LNCAP (cell line): Measurements from ENCODE around the gene DLEC1.

ENCODE experiments used
- TF ChIP-seq, protein P1 (sequence below): fragments of 450-650 bp; IDR thresholded peaks from 2 replicates; pipeline ENCODE4 v1.5.1; 2017; ENCODE audit warnings: mild to moderate bottlenecking

The DLEC1 gene

DNA sequence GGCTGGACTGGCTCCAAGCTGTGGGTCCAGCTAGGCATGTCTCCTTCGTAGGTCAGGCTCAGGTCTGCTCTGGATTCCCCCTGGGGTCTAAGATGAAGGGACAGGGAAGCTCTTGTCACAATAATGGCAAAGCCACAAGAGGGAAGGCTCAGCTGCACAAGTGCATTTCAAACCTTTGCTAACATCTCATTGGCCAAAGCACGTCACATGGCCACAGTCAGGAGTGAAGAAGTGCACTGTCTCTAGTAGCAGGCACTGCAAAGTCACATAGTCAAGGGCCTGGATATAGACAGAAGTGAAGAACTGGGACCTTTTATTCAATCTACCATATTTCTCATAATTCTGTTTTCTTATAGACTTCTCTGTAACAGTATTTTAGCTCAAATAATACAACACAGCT, 20.1 kb downstream of the DLEC1 start:
- TF ChIP-seq, protein P1, sequence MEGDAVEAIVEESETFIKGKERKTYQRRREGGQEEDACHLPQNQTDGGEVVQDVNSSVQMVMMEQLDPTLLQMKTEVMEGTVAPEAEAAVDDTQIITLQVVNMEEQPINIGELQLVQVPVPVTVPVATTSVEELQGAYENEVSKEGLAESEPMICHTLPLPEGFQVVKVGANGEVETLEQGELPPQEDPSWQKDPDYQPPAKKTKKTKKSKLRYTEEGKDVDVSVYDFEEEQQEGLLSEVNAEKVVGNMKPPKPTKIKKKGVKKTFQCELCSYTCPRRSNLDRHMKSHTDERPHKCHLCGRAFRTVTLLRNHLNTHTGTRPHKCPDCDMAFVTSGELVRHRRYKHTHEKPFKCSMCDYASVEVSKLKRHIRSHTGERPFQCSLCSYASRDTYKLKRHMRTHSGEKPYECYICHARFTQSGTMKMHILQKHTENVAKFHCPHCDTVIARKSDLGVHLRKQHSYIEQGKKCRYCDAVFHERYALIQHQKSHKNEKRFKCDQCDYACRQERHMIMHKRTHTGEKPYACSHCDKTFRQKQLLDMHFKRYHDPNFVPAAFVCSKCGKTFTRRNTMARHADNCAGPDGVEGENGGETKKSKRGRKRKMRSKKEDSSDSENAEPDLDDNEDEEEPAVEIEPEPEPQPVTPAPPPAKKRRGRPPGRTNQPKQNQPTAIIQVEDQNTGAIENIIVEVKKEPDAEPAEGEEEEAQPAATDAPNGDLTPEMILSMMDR, result no peak

DNA sequence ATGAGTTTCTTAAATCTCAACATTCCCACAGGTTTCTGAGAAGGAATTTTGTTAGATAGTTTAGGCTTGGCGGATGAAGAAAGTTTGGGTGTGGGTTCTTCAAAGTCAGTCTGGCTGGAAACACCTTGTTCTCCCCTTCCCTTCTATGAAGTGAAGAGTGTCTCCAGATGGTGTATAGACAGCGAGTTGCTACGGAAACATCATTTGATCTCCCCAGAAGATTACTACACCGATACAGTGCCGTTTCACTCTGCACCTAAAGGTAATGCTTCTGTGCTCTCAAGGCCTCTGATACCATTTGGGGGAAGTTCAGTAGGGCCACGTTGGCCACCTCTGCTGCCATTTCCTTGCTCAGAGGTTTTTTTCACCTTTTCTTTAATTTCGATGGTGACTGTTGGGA, 20.6 kb downstream of the DLEC1 start:
- TF ChIP-seq, protein P1, result no peak

DNA sequence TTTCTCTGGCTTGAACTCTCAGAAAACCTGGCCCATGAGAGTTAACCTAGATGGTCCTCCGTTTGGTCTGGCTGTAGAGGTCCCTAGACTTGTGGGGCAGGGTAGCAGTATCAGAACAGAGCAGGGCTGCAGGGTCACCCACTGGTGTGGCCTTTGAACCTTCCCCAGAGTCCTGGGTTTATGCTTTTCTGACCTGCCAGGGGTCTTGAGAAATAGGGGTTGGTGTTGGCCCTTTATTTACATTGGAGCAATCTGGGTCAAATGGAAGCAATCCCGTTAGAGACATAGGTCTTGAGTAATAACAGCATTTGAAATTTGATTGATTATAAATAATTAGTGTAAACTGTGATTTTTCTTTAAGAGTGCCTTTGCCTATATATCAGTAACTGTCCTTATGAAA, 23.8 kb downstream of the DLEC1 start:
- TF ChIP-seq, protein P1, result no peak

DNA sequence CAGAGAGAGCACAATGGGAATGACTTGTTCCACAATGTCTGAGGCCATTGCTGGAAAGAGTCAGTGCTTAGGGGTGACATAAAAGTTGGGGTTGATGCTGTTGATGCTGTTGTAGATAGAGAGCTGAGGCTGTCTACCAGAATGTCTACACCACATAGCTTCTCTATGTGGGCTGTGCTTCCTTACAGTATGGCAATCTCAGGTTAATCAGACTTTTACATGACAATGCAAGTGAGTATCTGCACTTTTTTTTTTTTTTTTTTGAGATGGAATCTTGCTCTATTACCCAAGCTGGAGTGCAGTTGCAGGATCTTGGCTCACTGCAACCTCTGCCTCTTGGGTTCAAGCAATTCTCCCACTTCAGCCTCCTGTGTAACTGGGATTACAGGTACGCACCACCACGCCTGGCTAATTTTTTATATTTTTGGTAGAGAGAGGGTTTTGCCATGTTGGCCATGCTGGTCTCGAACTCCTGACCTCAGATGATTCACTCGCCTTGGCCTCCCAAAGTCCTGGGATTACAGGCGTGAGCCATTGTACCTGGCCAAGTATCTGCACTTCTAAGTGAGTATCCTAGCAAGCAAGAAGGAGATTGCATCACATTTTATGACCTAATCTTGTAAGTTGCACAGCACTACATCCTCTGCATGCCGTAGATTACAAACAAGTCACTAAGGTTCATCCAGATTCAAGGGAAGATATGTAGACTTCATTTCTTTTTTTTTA, 28.7 kb downstream of the DLEC1 start:
- TF ChIP-seq, protein P1, result no peak

DNA sequence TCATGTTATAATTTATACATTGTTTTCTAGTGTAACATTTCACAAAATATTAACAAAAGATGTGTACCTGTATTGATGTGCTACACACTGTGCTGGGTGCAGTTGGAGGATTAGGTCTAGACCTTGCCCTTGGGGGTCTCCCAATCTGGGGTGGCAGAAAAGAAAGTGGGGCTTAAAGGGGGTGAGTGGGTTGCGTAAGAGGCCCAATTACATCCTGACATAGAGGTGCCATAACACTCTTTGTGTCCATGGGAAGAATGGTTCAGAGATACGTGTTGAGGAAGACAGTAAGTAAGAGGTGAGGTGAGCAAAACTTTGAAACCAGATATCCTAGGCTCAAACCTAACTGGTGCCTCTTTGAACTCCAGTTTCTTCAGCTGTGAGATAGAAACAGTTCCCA, 31.0 kb downstream of the DLEC1 start:
- TF ChIP-seq, protein P1, result no peak

DNA sequence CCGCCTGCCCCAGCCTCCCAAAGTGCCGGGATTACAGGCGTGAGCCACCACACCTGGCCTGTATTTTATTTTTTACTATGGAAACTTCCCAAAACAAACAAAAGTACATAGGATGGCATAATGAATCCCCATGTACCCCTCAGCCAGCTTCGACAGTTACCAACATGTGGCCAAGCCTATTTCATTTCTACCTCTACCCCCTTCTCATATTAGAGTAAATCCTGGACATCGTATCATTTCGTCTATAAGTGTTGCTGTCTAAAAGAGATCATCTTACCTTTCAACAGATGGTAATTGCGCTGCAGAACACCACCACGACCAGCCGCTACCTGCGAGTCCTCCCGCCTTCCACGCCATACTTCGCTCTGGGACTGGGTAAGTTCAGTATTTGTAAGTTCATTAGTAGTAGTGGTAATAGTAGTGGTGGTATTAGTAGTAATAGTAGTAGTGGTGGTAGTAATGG, 44.9 kb downstream of the DLEC1 start:
- TF ChIP-seq, protein P1, result no peak

DNA sequence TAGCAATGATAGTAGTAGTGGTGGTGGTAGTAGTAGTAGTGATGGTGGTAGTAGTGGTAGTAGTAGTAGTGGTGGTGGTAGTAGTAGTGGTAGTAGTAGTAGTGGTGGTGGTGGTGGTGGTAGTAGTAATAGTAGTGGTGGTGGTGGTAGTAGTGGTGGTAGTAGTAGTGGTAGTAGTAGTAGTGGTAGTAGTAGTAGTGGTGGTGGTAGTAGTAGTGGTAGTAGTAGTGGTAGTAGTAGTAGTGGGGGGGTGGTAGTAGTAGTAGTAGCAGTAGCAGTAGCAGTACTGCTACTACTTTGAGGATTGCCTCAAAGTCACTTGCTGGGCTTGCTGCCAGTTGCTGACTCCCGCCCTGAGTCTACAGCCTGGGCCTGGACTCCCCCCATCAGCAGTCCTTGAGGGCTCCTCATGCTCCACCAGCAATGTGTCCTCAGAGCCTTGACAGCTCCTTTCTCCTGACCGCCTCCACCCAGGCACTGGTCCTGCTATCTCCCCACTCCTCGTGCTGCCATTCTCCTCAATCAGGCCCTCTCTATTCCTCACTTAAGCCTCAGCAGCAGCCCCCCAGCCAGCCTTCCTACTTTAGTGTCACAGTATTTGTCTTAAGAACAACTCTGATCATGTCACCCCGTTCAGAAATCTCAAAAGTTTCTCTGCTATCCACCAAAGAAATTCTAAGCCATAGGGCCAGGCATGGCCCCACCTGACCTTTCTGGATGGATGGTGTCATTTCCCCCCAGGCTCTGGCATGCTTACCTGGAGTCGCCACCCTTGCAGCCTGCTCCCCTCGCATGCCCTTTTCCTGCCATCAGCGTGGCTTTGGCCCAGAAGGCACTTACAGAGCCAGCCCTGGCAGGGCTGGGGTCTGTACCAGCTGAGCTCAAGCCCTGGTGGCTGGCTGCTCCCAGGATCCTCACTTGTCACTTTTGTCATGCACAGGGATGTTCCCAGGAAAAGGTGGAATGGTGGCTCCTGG, 45.6 kb downstream of the DLEC1 start:
- TF ChIP-seq, protein P1, result no peak
